Stimulated activated CD8-positive, alpha-beta memory T cell treated with anti-CD3 and anti-CD28 coated beads, Interleukin-7, amount 100 ng/mL, for 4 hours (primary cell): ENCODE measurements around the gene GFOD1.
"Not testable (repeated sequence)": the region's sequence is repeated elsewhere in the genome, so short reads cannot be mapped to it uniquely, and the experiment has no call there.

ENCODE experiments used
- DNase-seq, 2 donors: peaks; one replicate each; pipeline ENCODE4 v3.0.0-alpha.2; 2020; ENCODE audit warnings: low read depth in 2 of 2

The GFOD1 gene

DNA sequence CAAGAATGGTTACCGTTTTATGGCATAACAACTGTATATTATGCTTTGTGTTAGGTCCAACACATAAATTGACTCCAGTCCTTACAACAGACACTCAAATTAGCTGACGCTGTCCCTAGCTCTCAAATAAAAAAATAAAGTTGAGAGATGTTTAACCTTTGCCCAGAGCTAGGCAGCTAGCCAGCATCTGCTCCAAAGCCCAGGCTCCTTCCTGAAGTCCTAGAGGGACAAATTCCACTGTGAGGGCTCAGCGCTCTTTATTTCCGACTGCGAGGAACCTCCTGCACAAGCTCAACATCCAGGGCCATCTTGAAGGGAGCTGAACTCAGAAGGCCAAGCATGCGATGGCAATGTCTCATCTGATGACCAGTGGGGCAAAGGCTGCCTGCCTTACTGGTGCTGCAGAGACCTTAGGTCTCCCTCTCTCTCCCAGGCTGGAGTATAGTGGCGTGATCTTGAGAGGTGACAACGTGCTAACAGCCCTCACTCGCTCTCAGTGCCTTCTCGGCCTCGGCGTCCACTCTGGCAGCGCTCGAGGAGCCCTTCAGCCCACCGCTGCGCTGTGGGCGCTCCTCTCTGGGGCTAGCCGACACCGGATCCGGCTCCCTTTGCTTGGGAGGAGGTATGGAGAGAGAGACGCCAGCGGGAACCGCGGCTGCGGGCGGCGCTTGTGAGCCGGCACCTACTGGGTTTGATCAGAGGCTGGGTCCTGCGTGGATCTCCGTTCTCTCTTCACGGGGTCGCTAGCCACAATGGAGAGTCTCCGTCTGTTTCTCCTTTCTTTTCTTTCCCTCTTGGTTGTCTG is 24.7 kb upstream of the GFOD1 start:
- no peak for DNase-seq

DNA sequence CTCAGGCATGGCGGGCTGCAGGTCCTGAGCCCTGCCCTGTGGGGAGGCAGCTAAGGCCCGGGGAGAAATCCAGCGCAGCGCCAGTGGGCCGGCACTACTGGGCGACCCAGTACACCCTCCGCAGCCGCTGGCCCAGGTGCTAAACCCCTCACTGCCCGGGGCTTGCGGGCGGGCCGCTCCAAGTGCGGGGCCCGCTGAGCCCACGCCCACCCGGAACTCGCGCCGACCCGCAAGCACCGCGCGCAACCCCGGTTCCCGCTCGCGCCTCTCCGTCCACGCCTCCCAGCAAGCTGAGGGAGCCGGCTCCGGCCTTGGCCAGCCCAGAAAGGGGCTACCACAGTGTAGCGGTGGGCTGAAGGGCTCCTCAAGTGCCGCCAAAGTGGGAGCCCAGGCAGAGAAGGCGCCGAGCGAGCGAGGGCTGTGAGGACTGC is 23.8 kb upstream of the GFOD1 start:
- DNase-seq: not testable (repeated sequence)

DNA sequence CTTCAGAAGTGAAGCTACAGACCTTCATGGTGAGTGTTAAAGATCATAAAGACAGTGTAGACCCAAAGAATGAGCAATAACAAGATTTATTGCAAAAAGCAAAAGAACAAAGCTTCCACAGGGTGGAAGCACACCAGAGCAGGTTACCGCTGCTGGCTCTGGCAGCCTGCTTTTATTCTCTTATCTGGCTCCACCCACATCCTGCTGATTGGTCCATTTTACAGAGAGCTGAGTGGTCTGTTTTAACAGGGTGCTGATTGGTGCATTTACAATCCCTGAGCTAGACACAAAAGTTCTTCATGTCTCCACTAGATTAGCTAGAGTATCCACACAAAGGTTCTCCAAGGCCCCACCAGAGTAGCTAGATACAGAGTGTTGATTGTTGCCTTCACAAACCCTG is 23.0 kb upstream of the GFOD1 start:
- not testable (repeated sequence) for DNase-seq

DNA sequence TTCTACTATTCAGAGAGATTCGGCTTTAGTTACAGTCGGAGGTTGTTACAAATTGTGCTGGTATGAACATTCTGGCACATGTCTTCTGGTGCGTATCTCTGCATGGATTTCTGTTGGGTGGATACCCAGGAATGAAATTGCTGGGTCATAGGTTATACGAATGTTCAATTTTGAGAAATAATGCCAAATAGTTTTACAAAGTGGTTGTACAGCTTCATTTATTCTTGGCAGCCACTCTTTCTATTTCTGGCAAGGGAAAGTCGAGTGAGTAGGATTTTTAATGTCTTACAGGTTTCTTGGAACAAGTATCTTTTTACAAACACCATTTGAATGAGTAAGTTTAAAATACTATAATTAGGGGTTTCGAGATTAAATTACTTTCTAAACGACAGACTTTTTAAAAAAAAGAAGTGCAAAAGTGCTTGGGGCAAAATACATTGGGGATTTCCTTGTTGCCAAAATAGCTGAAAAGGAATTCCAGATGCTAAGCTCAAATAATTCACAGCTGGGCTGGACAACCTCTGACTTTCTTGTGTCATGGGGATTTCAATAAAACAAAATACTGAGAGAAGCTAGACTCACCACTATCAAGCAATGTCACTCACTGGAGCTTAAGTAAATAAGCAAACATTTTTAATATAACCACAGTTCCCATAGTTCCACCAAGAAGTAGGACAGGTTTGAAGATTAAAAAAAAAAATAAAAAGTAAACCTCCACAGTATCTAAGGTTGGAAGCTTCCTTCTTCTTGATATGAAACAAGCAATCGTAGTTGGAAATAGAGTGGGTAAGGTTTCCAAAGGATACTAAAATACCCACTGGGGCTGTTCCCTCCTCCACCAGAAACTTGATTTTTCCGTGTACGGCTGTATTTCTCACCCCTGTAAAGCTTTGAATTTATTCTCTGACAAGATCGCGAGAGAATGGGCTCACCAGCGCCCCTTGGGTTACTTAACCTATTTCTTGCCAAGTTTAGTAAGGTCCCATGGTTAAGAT is 21.6 kb upstream of the GFOD1 start:
- DNase-seq: no peak

DNA sequence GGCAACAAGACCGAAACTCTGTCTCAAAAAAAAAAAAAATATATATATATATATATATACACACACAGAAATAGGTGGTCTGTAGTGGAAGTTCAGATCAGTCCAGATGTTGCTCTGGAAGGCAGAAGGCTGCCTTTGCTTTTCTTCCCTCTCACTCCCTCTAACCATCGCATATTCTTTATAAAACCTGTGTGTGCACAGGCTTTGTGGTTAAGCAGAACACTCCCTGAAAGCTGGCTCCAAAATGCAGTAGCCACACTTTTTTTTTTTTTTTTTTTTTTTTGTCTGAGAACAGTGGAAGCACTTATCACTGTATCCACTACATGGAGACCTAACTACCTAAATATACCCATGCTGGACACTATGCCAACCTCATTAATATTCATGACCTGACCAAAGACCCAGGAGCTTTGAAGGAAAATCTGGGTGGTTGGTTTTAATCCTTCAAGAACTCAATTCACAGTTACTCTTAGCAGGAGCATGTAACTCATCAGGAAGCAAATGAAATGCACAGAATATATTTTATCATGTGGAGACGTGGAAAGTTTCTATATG is 20.0 kb upstream of the GFOD1 start:
- DNase-seq: no peak

DNA sequence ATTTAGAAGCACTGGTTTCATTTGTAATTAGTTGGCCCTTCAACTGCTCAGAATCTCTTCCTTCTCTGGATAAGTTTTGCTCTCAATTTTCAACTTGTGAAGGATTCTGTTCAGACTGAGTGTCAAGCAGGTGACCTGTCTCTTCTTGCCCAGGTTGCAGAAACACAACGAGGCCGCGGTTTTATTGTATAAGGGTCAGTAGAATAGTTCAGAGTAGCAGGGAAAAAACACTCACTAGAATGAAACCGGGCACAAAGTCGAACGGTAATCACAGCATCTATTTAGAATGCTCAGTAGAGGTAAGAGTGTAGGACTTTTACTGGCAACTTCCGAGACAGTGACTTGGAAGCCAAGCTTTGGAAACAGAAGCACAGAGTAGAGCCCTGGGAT is 17.9 kb upstream of the GFOD1 start:
- no peak for DNase-seq

DNA sequence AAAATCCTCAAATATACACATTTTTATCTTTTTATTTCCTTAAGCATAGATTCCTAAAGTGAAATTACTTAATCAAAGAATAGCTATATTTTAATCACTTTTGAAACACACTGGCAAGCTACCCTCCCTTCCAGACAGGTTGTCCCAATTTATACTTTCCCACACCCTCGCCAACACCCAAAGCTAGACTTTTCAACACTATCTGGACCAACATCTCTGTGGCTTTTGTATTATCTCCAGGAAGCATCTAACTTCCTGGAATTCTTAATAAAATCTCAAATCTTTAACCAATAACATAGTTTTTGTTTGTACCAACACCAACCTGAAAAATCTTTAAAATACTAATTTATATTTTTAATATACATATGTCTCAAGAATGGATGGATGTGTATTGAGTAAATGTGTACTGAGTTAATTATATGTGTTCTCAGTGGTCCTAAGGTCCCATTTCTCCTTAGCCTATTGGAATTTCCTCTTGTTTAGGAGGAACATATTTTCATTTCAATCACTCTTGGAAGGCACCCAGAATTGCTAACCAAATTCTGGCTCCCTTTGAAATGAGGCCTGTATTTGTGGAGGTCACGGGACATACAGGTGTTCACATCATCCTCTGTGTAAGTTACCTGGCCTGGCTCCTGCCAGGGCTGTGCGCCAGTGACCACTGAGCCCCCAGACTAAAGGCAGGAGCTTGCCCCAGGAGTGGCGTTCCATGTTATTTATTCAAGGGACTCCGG is 17.4 kb upstream of the GFOD1 start:
- no peak for DNase-seq

DNA sequence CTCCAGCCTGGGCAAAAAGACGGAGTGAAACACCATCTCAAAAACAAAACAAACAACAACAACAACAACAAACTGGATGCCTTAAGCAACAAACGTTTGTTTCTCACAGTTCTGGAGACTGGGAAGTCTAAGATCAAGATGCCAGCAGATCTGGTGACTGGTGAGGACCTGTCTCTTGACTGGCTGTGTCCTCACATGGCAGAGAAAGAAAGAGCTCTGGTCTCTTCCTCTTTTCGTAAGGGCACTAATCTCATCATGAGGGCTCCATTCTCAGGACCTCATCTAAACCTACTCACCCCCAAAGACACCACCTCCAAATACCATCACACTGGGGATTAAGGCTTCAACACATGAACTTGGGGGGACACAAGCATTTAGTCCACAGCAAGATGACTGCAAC is 13.5 kb upstream of the GFOD1 start:
- DNase-seq: no peak

DNA sequence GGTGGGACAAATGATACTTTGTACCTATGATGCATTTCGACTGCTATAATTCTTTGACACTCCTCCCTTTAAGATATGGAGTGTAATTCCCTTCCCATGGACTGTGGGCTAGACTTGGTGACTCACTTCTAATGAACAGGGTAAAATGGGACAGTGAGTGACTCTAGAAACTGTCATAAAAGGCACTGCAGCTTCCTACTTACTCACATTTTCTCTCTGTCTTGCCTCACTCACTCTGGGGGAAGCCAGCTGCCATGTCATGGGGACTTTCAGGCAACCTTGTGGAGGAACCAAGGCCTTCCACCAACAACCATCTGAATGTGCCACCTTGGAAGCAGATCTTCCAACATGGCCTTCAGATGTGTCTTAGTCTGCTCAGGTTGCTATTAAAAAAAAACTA is 12.9 kb upstream of the GFOD1 start:
- no peak for DNase-seq

DNA sequence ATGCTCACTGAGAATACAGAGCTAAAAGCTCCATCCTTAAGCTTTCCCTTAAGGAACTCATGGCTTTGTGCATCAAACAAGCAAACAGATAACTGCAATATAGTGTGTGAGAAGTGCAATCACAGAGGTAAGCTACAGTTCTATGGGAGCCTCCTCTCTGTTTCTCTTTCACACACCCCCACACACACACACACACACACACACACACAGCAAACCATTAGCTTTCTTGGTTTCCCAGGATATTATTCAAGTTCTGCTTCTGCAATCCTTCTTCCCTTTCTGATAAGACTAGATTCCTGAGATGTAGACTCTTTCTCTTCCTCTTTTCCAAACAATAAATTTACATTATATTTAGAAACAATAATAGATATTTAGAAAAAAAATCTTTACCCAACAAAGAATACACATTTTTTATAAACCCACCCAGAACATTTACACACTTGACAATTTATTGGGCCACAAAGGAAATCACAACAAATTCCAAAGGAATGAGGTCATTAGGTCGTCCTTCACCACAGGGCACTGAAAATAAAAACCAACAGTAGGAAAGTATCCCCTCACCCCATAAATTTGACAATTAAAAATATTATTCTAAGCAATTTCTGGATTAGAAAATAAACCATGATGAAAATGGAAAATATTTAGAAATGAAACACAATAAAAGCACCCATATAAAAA is 9.3 kb upstream of the GFOD1 start:
- DNase-seq: no peak

DNA sequence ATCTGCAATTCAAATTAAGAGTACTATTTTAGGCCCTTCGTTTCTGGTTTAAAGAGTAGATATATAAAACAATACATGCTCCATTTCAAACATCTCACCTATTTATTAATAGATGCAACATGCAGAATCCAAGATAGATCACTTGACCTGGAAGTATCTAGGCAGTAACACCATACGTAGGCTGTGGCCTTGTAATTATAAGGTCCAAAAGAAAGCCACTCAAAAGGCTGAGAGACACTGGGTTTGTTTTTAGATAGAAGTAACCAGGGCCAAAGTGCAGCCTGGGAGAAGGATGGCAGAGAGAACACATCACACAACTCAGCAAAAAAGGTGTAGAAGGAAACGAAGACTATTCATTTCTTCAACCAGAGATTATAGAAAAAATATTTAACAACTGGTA is 8.4 kb upstream of the GFOD1 start:
- no peak for DNase-seq

DNA sequence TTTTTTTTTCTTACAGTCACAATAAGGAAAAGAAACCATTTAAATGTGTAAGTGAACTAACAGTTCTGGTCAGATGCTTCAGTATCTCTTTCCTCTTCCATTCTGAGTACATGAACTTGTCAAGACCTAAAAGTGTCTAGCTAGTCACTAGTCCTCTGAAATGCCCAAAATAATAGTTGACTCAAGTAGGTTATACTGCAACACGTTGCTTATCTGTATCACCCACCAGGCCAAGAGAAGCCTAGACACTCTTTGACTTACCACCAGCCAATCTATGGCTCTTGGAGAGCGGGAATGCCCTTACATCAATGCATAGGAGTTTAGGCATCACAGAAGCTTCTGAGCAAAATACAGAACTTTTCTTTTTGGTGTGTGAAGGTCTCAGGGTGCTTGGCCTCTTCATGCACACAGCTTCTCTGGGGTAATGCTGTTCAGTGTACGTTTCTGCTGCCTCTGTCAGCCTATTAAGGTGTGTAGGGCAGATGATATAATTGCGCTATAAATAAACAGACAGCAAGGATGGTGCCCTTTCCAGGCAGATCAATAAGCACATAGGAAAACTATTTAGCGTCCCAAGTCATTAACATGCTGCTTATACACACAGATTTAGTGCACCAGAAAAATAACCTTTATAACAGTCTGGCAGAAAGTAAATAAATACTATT is 7.8 kb upstream of the GFOD1 start:
- no peak for DNase-seq

DNA sequence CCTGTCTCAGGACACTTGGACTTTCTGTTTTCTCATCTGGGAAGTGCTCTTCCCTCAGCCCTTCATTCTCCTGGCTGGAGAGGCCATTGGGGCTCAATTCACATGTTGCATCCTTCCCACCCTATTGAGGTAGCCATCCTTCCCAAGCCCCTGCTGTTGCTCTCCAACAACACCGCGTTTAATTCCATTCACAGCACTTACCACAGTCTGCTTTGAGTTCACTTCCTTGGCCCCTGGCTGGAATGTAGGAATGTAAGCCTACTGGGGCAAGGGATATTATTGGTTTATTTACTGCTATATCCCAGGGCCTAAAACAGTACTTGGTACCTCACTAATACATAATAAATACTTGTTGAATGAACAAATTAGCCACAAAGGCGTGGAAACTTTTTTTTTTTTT is 6.7 kb upstream of the GFOD1 start:
- DNase-seq: no peak

DNA sequence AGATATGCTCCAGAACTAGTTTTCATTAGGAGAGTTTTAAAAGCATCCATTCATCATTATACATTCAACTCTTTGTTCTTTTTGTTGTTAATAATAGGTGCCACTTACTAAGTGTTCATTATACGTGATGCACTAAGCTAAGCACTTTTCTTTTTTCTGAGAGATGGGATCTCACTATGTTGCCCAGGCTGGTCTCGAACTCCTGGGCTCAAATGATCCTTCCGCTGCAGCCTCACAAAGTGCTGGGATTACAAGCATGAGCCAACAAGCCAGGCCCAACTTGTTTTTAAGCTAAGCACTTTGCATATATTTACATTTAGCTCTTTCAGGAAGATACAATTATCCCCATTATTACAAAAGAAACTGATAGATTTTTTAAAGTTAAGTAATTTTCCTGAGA is 5.7 kb upstream of the GFOD1 start:
- DNase-seq: no peak

DNA sequence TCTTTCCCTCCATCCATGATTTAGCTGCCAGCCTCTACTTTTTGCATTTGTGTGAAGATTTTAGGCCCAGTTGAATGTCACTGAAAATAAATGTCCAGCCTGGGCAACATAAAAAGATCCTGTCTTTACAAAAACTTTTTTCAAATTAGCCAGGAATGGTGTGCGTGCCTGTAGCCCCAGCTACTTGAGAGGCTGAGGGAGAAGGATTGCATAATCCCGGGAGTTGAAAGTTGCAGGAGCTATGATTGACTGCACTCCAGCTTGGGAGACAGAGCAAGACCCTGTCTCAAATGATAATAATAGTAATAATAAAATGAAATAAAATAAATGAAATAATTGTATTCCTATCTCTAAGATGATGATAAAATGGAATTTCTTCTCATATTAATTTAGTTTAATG is 5.0 kb upstream of the GFOD1 start:
- no peak for DNase-seq

DNA sequence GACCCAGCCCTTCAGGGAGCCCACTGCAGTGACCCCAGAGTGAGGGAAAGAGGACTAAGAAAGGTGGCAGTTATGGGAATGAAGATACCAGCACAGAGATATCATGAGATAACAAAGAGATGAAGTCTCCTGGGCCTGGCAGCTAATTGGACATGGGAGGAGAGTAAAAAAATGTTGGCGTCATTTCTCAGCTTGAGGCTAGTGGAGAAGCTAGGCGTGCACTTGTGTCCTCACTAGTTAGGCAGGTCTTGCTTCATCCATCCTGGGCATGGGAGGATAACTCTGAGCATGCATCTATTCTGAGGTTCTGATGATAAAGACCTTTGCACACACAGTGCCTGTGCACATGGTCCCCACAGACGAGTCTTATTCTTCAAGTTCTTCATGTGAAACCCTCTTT is 4.1 kb upstream of the GFOD1 start:
- no peak for DNase-seq

DNA sequence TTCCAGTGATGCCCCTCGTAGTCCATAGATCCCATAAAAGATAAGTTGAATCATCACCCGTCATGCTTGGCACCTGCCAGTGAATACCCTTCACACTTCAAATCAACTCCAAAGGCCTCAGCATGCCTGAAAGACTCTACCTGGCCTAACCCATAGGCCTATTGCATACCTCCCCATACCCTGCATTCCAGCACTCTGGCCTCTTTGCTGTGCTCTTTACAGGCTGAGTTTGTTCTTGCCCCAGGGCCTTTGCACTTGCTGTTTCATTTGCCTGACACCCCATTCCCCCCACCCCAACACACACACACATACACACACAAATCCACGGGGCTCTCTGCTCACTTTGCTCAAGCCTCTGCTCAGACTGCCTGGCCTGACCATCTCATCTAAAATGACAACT is 3.0 kb upstream of the GFOD1 start:
- no peak for DNase-seq

DNA sequence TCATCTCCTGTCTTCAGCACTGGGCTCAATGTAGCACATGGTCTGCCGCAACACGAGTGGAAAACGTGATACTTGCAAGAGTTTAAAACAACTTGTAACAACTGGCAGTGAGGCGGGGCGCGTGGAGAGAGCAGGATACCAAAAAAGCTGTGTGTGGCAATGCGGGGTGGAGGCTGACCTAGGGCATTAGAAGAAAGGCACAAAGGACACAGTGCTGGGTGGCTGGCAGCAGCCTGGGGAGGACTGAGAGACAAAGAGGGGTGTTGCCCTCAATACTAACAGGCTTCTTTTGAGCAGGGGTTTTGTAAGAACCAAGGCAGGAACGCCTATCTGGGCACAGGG is 1.5 kb upstream of the GFOD1 start:
- no peak for DNase-seq

DNA sequence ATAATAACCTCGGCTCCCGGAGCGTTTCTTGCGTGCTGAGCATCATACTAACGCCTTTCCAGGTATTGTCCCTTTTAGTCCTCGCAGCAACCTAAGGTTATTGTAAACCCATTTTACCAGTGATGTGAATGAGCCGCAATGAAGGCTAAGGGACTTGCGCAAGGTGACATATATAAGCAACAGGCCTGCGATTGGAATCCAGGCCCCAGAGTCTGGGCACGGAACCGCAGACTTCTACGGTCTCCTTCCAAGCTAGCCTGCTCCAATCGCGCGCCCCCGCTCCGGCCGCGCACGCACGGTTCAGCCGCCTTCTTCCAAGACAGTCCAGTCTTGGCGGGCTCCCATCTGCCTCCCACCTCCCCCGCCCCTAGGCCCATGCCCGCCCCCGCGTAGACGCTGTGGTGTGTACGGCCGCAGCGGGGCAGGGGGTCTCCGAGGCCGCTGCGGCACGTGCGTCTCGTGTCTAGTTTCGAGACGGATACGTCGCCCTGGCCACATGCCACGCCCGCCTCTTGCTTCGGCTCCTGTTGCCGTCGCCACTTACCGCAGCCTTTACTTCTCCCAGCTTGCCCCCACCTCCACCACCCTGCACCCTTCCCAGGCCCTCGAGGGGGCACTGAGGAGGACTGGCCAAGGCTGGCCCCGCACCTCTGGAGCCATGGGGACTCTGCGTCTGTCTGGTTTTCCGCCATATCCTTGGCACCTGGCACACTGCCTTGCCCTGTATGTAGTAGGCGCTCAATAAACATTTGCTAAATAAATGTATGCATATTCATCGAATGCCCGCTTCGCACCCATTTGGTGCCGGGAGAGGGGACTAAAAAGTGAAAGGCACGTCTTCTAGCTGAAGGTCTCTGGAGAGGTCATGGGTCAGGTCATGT is 855 bp upstream of the GFOD1 start:
- DNase-seq: peak in 1 of 2 donors; percentile 12

DNA sequence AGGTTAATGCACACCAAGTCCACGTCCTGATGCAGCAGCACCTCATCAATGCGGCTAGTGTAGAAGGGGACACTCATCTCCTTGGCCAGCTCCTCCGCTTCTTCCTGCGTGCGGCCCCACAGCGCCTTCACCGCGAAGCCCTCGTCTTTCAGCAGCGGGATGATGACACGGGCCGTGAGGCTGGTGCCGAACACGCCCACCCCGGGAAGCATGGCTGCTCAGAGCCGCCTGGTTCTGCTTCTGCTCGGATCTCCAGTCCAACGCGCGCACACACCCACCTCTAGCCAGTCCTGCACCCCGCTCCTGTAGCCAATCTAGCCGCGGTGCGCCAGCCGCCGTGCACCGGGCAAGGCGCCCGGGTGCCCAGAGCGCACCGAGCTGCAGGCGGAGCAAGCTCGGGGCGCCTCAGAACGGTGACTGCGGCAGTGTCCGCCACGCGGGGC is 700 bp downstream of the GFOD1 start:
- peak; percentile 40 to 63 for DNase-seq
